Body of pancreas (tissue), 4 donors: ENCODE data around the gene RBCK1.

Experiments used
- POLR2A ChIP-seq, 3 donors: fragments of 450-650 bp; IDR thresholded peaks; one replicate each; pipeline ENCODE4 v1.6.1; 2016; ENCODE audit warnings: antibody characterized with exemption in 3 of 3, mild to moderate bottlenecking in 2 of 3
- TF ChIP-seq, protein P1 (sequence below), 7 experiments: fragments of 450-650 bp in 4 of 7; fragments of 200-600 bp in 3 of 7; sonication (generic) in 3 of 7; IDR thresholded peaks; one replicate each; pipeline ENCODE4 v1.5.1; 2016 to 2019; ENCODE audit warnings: antibody characterized with exemption in 7 of 7

GRCh38 chr20:400128-400453 lies 8.0 kb upstream of the RBCK1 start:
- TF ChIP-seq, protein P1, sequence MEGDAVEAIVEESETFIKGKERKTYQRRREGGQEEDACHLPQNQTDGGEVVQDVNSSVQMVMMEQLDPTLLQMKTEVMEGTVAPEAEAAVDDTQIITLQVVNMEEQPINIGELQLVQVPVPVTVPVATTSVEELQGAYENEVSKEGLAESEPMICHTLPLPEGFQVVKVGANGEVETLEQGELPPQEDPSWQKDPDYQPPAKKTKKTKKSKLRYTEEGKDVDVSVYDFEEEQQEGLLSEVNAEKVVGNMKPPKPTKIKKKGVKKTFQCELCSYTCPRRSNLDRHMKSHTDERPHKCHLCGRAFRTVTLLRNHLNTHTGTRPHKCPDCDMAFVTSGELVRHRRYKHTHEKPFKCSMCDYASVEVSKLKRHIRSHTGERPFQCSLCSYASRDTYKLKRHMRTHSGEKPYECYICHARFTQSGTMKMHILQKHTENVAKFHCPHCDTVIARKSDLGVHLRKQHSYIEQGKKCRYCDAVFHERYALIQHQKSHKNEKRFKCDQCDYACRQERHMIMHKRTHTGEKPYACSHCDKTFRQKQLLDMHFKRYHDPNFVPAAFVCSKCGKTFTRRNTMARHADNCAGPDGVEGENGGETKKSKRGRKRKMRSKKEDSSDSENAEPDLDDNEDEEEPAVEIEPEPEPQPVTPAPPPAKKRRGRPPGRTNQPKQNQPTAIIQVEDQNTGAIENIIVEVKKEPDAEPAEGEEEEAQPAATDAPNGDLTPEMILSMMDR (IDR thresholded peaks at IDR 0.05), result no peak
- TF ChIP-seq POLR2A (IDR thresholded peaks at IDR 0.05), result no peak
